A549 (cell line): ENCODE results near the gene KCNB1. TPM values are rescaled to one million over a fixed set of nuclear protein-coding genes. Genes with fewer than 3 reads are reported as not detected.

ENCODE experiments used
- ATAC-seq, 2 experiments: fragments of 200-7000 bp in 1 of 2; fragments of >200 bp in 1 of 2; cut with Nextera tagmentation in 1 of 2; cut with Tn5 transposase in 1 of 2; 3 replicates each; pipeline versions ENCODE4 v1.8.0 to v1.9.1; 2018 to 2020; ENCODE audit warnings: mild to moderate bottlenecking in 1 of 2, moderate library complexity in 1 of 2
- CTCF ChIA-PET: fragments of 300-600 bp; sonication (Branson Sonifier 250); formaldehyde crosslinking; extraction: SDS; loops from one replicate; lab custom pipeline; 2021; ENCODE audit warnings: antibody characterized with exemption, inconsistent platforms; lab: Yijun Ruan, JAX
- POLR2A ChIA-PET: fragments of 350-600 bp; formaldehyde crosslinking; extraction: SDS; loops from one replicate; lab custom pipeline; 2021; ENCODE audit warnings: antibody characterized with exemption, inconsistent platforms; lab: Yijun Ruan, JAX
- DNase-seq, 2 experiments: peaks; one replicate each; pipeline versions ENCODE4 v3.0.0 to v3.0.0-alpha.2; 2011 to 2016; ENCODE audit warnings: low read depth in 1 of 2, low spot score in 1 of 2
- FAIRE-seq: peaks from 2 replicates; lab custom pipeline; 2011; peaks lifted over from hg19 to GRCh38; lab: Jason Lieb, UNC
- H3K27ac ChIP-seq, 2 experiments: fragments of >200 bp; sonication (Bioruptor Twin); formaldehyde crosslinking; 3 replicates each; pipeline ENCODE4 v1.5.1; 2016 to 2017
- H3K4me1 ChIP-seq: fragments of >200 bp; sonication (Bioruptor Twin); formaldehyde crosslinking; 3 replicates; pipeline ENCODE4 v1.6.1; 2016
- H3K4me2 ChIP-seq: fragments of >200 bp; sonication (Bioruptor Twin); formaldehyde crosslinking; 3 replicates; pipeline ENCODE4 v1.6.1; 2016
- H3K4me3 ChIP-seq: fragments of >200 bp; sonication (Bioruptor Twin); formaldehyde crosslinking; 3 replicates; pipeline ENCODE4 v1.5.1; 2016
- H3K9me3 ChIP-seq: fragments of >200 bp; sonication (Bioruptor Twin); formaldehyde crosslinking; 3 replicates; pipeline ENCODE4 v1.6.1; 2016
- BCL3 ChIP-seq: fragments of >200 bp; sonication (Bioruptor Twin); formaldehyde crosslinking; IDR thresholded peaks from 3 replicates; pipeline ENCODE4 v1.6.1; 2016
- BHLHE40 ChIP-seq: IDR thresholded peaks from 2 replicates; pipeline ENCODE4 v1.6.1; 2012; ENCODE audit warnings: low read depth, low read length, inconsistent platforms
- CHD4 ChIP-seq: fragments of 200-600 bp; sonication (generic); IDR thresholded peaks from 2 replicates; pipeline ENCODE4 v1.6.1; 2016; ENCODE audit warnings: antibody characterized with exemption, mild to moderate bottlenecking, borderline replicate concordance
- EHMT2 ChIP-seq: fragments of 200-600 bp; sonication (generic); IDR thresholded peaks from 2 replicates; pipeline ENCODE4 v1.6.1; 2016; ENCODE audit warnings: antibody characterized with exemption, low read depth, mild to moderate bottlenecking, moderate library complexity
- ELK1 ChIP-seq: fragments of 150-350 bp; IDR thresholded peaks from 2 replicates; pipeline ENCODE4 v1.6.1; 2014; ENCODE audit warnings: low read depth, mild to moderate bottlenecking, low read length
- EP300 ChIP-seq, 2 experiments: fragments of >200 bp; sonication (Bioruptor Twin); formaldehyde crosslinking; IDR thresholded peaks; 2 replicates in 1 of 2; 3 replicates in 1 of 2; pipeline ENCODE4 v1.6.1; 2016 to 2017
- FOSB ChIP-seq: fragments of 250-450 bp; sonication (Bioruptor Pico); IDR thresholded peaks from 2 replicates; pipeline ENCODE4 v1.5.0; 2020; ENCODE audit warnings: mild to moderate bottlenecking, moderate library complexity
- FOSL2 ChIP-seq, 2 experiments: fragments of 450-650 bp in 1 of 2; fragments of >200 bp in 1 of 2; sonication (Bioruptor Twin) in 1 of 2; formaldehyde crosslinking; IDR thresholded peaks; 2 replicates each; pipeline versions ENCODE4 v1.5.0 to v1.6.1; 2016 to 2020; ENCODE audit warnings: mild to moderate bottlenecking in 1 of 2, moderate library complexity in 1 of 2
- FOXS1 ChIP-seq: fragments of 250-450 bp; sonication (Bioruptor Pico); IDR thresholded peaks from 2 replicates; pipeline ENCODE4 v1.5.0; 2020; ENCODE audit warnings: mild to moderate bottlenecking, moderate library complexity
- GATA3 ChIP-seq: IDR thresholded peaks from 2 replicates; pipeline ENCODE4 v1.6.1; 2012; ENCODE audit warnings: borderline replicate concordance
- HDAC2 ChIP-seq: fragments of 200-600 bp; sonication (generic); IDR thresholded peaks from 2 replicates; pipeline ENCODE4 v1.6.1; 2016
- HOXB13 ChIP-seq: fragments of 250-450 bp; sonication (Bioruptor Pico); IDR thresholded peaks from 2 replicates; pipeline ENCODE4 v1.5.0; 2020; ENCODE audit warnings: low read depth, mild to moderate bottlenecking, moderate library complexity
- HOXB5 ChIP-seq: fragments of 250-450 bp; sonication (Bioruptor Pico); IDR thresholded peaks from 2 replicates; pipeline ENCODE4 v1.5.0; 2020; ENCODE audit warnings: mild to moderate bottlenecking, moderate library complexity
- JUNB ChIP-seq: fragments of >200 bp; sonication (Bioruptor Twin); formaldehyde crosslinking; IDR thresholded peaks from 2 replicates; pipeline ENCODE4 v1.6.1; 2016
- KDM5A ChIP-seq: fragments of 200-600 bp; sonication (generic); IDR thresholded peaks from 2 replicates; pipeline ENCODE4 v1.6.1; 2016; ENCODE audit warnings: antibody characterized with exemption, mild to moderate bottlenecking
- MAFK ChIP-seq: fragments of 450-650 bp; IDR thresholded peaks from 2 replicates; pipeline ENCODE4 v1.6.1; 2014; ENCODE audit not compliant: partially characterized antibody
- MAX ChIP-seq: IDR thresholded peaks from 2 replicates; pipeline ENCODE4 v1.6.1; 2012
- NFE2L2 ChIP-seq: fragments of 150-350 bp; conservative IDR thresholded peaks from 2 replicates; pipeline ENCODE4 v1.6.1; 2014; ENCODE audit warnings: low read length
- PHF8 ChIP-seq: fragments of 200-600 bp; sonication (generic); IDR thresholded peaks from 2 replicates; pipeline ENCODE4 v1.6.1; 2016; ENCODE audit warnings: low read depth, mild to moderate bottlenecking, antibody characterized with exemption, moderate library complexity, borderline replicate concordance
- POLR2A ChIP-seq: IDR thresholded peaks from 2 replicates; pipeline ENCODE4 v1.6.1; 2012; ENCODE audit warnings: mild to moderate bottlenecking, low read length
- POLR2AphosphoS2 ChIP-seq: conservative IDR thresholded peaks from 2 replicates; pipeline ENCODE4 v1.6.1; 2012; ENCODE audit warnings: low read length, improper control_type of control experiment, inconsistent platforms
- RAD21 ChIP-seq, 2 experiments: fragments of >200 bp in 1 of 2; sonication (Bioruptor Twin) in 1 of 2; formaldehyde crosslinking in 1 of 2; IDR thresholded peaks in 1 of 2; conservative IDR thresholded peaks in 1 of 2; 2 replicates in 1 of 2; 3 replicates in 1 of 2; pipeline ENCODE4 v1.6.1; 2012 to 2018; ENCODE audit warnings: inconsistent platforms in 1 of 2
- RCOR1 ChIP-seq: fragments of 150-350 bp; IDR thresholded peaks from 2 replicates; pipeline ENCODE4 v1.6.1; 2014; ENCODE audit warnings: antibody characterized with exemption, low read length, low read depth
- SMC3 ChIP-seq: fragments of >200 bp; sonication (Bioruptor Twin); formaldehyde crosslinking; IDR thresholded peaks from 3 replicates; pipeline ENCODE4 v1.6.1; 2018; ENCODE audit warnings: inconsistent platforms
- SREBF2 ChIP-seq: fragments of 450-650 bp; IDR thresholded peaks from 2 replicates; pipeline ENCODE4 v1.6.1; 2014; ENCODE audit warnings: mild to moderate bottlenecking, moderate library complexity
- TFCP2L1 ChIP-seq: fragments of 250-450 bp; sonication (Bioruptor Pico); IDR thresholded peaks from 2 replicates; pipeline ENCODE4 v1.5.0; 2021; ENCODE audit warnings: mild to moderate bottlenecking
- ZC3H11A ChIP-seq: fragments of 450-650 bp; IDR thresholded peaks from 2 replicates; pipeline ENCODE4 v1.6.1; 2014; ENCODE audit warnings: antibody characterized with exemption, mild to moderate bottlenecking
- WGBS: methylation state at CpG from one replicate; pipeline ENCODE4 v1.1.6; 2017; ENCODE audit errors: missing lambda C conversion rate; 5-methylcytosine and 5-hydroxymethylcytosine counted together
- polyA plus RNA-seq, 4 experiments: library from polyadenylated mRNA; depleted of rRNA in 3 of 4; stranded (reverse); fragments of >200 nt; fragmentation: RNase III in 1 of 4; extraction: RNeasy Plus Mini Kit Qiagen cat#74134 plus additional on column Dnase treatment in 1 of 4; gene quantifications; 2 replicates in 3 of 4; 3 replicates in 1 of 4; pipeline ENCODE4 v1.2.3, GENCODE V29; 2011 to 2017
- TF ChIP-seq, protein P1 (sequence below): fragments of >200 bp; sonication (Bioruptor Twin); formaldehyde crosslinking; IDR thresholded peaks from 2 replicates; pipeline ENCODE4 v1.6.1; 2016
- TF ChIP-seq, protein P2 (sequence below): fragments of 450-650 bp; IDR thresholded peaks from 2 replicates; pipeline ENCODE4 v1.6.1; 2014; ENCODE audit warnings: antibody characterized with exemption
- TF ChIP-seq, protein P3 (sequence below): IDR thresholded peaks from 2 replicates; pipeline ENCODE4 v1.6.1; 2012; ENCODE audit warnings: low read depth, borderline replicate concordance

Gene KCNB1
- polyA plus RNA-seq, 2 of the 4 experiments (the other 2 are of a cell fraction) = 0.12 to 0.28 TPM

- FAIRE-seq (no peak), ATAC-seq (peak; percentile 78 to 88), DNase-seq (peak; percentile 59 to 78)
- TF ChIP-seq ELK1 (no peak), PHF8 (no peak), TFCP2L1 (CRISPR knock-in tag) (no peak), SMC3 (0 out of 3 replicates have a peak, but pooled peaks have one; percentile 8), HOXB13 (no peak), EHMT2 (no peak), GATA3 (no peak), MAX (no peak), KDM5A (no peak), RAD21 (conservative IDR thresholded peaks at IDR 0.05 in 1 of 2, IDR thresholded peaks at IDR 0.05 in 1 of 2) (peak; percentile 21 to 28; a peak in 1 of 5 replicates), HOXB5 (CRISPR knock-in tag) (no peak), RCOR1 (no peak), HDAC2 (no peak), FOSB (CRISPR knock-in tag) (no peak), POLR2A (no peak), BCL3 (no peak), BHLHE40 (no peak)
- TF ChIP-seq, protein P1, sequence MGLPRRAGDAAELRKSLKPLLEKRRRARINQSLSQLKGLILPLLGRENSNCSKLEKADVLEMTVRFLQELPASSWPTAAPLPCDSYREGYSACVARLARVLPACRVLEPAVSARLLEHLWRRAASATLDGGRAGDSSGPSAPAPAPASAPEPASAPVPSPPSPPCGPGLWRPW = no peak
- TF ChIP-seq, protein P2, sequence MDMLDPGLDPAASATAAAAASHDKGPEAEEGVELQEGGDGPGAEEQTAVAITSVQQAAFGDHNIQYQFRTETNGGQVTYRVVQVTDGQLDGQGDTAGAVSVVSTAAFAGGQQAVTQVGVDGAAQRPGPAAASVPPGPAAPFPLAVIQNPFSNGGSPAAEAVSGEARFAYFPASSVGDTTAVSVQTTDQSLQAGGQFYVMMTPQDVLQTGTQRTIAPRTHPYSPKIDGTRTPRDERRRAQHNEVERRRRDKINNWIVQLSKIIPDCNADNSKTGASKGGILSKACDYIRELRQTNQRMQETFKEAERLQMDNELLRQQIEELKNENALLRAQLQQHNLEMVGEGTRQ = 0 out of 2 replicates have a peak, but pooled peaks have one; percentile 7
- POLR2A ChIA-PET = interaction anchor here (0.7 to 1.6 kb wide), 4 partner anchors 30 to 274 kb away, joined by 3 to 10 read pairs (median 6); partner anchors contain the start of gene ZNFX1
- peaks cover 12% of the 10 kb centered on the region; the same call in 1 of the 3 replicates for H3K4me1 ChIP-seq
- no peak overlapping the region for H3K27ac ChIP-seq
- no peak overlapping the region for H3K4me3 ChIP-seq
- no peak overlapping the region for H3K4me2 ChIP-seq
- CTCF ChIA-PET = interaction anchor here (0.7 to 7.8 kb wide), 25 partner anchors 9 to 290 kb away, joined by 3 to 58 read pairs (median 4); no protein-coding TSS in a partner anchor
- WGBS = 0% methylated on average over 1 of the region's 1 CpG
- H3K9me3 ChIP-seq = peaks cover 10% of the 10 kb centered on the region; the same call in 1 of the 3 replicates
These were observed 162.0 kb downstream of the KCNB1 start for GRCh38 chr20:49320460-49320859.

DNA sequence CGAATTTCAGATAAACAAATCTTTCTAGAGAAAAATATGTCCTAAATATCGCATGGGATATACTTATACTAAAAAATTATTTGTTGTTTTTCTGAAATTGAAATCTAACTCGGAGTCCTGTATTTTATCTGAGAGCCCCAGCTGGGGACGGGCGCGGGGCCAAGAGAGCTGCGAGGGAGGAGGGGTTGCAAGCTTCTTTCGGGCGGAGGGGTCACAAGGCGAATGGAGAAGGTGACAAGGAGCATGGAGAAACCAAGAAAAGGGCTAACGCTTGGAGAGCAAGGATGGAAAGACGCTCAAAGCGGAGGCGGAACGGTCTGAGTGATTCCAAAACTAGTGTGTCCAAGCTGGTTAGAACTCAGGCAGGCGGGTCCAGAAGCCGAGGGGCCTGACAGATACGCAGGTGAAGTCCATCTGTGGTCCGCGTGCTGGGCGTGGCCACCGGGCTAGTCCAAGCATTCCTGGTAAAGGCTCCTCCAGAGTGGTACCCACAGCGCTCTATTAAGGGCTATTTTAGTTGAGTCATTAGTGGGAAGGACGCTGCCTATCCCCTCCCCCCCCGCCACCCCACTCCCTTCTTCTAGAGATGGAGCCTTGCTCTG lies 163.2 kb downstream of the KCNB1 start:
- no peak for FAIRE-seq
- no peak for ATAC-seq
- Histone ChIP-seq H3K27ac (no peak overlapping the region), H3K9me3 (peaks cover 10% of the 10 kb centered on the region; the same call in 1 of the 3 replicates), H3K4me2 (peak overlapping the region; percentile 96), H3K4me3 (peak overlapping the region; percentile 44), H3K4me1 (peaks cover 12% of the 10 kb centered on the region; the same call in 1 of the 3 replicates)
- POLR2A ChIA-PET = interaction anchor here (0.6 to 1.7 kb wide), 2 partner anchors 41 to 312 kb away, joined by 4 to 5 read pairs; partner anchors contain the start of gene ZNFX1
- no peak for DNase-seq
- no peak for TF ChIP-seq SREBF2
- TF ChIP-seq HDAC2 = no peak
- TF ChIP-seq NFE2L2 = no peak
- TF ChIP-seq MAFK = no peak
- TF ChIP-seq ZC3H11A = no peak
- no peak for TF ChIP-seq POLR2AphosphoS2
- no peak for TF ChIP-seq HOXB13
- TF ChIP-seq GATA3 = no peak
- TF ChIP-seq, protein P3, sequence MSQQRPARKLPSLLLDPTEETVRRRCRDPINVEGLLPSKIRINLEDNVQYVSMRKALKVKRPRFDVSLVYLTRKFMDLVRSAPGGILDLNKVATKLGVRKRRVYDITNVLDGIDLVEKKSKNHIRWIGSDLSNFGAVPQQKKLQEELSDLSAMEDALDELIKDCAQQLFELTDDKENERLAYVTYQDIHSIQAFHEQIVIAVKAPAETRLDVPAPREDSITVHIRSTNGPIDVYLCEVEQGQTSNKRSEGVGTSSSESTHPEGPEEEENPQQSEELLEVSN = no peak
- TF ChIP-seq JUNB = no peak
- no peak for TF ChIP-seq CHD4
- TF ChIP-seq FOSL2 (IDR thresholded peaks at IDR 0.05) = no peak
- TF ChIP-seq FOSL2 (CRISPR knock-in tag; IDR thresholded peaks at IDR 0.05) = no peak
- TF ChIP-seq EP300 (IDR thresholded peaks at IDR 0.05) = no peak
- TF ChIP-seq, protein P1 = no peak
- no peak for TF ChIP-seq POLR2A
- TF ChIP-seq FOXS1 = no peak
- no peak for TF ChIP-seq PHF8
- no peak for TF ChIP-seq TFCP2L1 (CRISPR knock-in tag)
- CTCF ChIA-PET = interaction anchor here (0.6 to 7.8 kb wide), 16 partner anchors 9 to 241 kb away, joined by 3 to 58 read pairs (median 6); no protein-coding TSS in a partner anchor
- 36% methylated on average over 24 of the region's 25 CpGs for WGBS
